IMR-90 (cell line): Measurements from ENCODE around the gene EPHB1. TPM values are rescaled to one million over a fixed set of nuclear protein-coding genes. Genes with fewer than 3 reads are reported as not detected.

Experiments
- ATAC-seq: fragments of 200-7000 bp; cut with Tn5 transposase; 2 replicates; pipeline ENCODE4 v1.9.1; 2020; ENCODE audit warnings: low read depth, mild to moderate bottlenecking, moderate library complexity
- BruUV-seq: library from RNA; stranded (reverse); fragments of 400-500 nt; replicated peaks from 2 replicates; lab custom pipeline; 2021; lab: Mats Ljungman, UMichigan
- CTCF ChIA-PET: fragments of 300-600 bp; formaldehyde crosslinking; extraction: SDS; loops from one replicate; lab custom pipeline; 2021; ENCODE audit warnings: antibody characterized with exemption; lab: Yijun Ruan, JAX
- POLR2A ChIA-PET: fragments of 300-600 bp; sonication (Branson Sonifier 250); formaldehyde crosslinking; loops from one replicate; lab custom pipeline; 2022; ENCODE audit warnings: antibody characterized with exemption; ENCODE audit not compliant: unreplicated experiment; lab: Charles Lee
- DNase-seq: peaks from one replicate; pipeline ENCODE4 v3.0.0; 2013
- H2AFZ ChIP-seq: replicated peaks from 2 replicates; pipeline ENCODE3; 2013; ENCODE audit warnings: low read length, mild to moderate bottlenecking; ENCODE audit not compliant: poor library complexity
- H2AK5ac ChIP-seq: 2 replicates; pipeline ENCODE4 v1.6.1; 2013; ENCODE audit warnings: low read depth, low read length, inconsistent platforms
- H2AK9ac ChIP-seq: replicated peaks from 2 replicates; pipeline ENCODE3; 2013; ENCODE audit warnings: mild to moderate bottlenecking, low read depth, low read length, moderate library complexity; ENCODE audit not compliant: poor library complexity
- H2BK120ac ChIP-seq: 2 replicates; pipeline ENCODE4 v1.6.1; 2013; ENCODE audit warnings: low read depth, low read length, inconsistent platforms
- H2BK15ac ChIP-seq: 3 replicates; pipeline ENCODE4 v1.6.1; 2013; ENCODE audit warnings: low read depth, low read length, inconsistent platforms
- H2BK20ac ChIP-seq: 2 replicates; pipeline ENCODE4 v1.6.1; 2013; ENCODE audit warnings: low read depth, mild to moderate bottlenecking, inconsistent platforms, low read length, moderate library complexity
- H2BK5ac ChIP-seq: 2 replicates; pipeline ENCODE4 v1.6.1; 2013; ENCODE audit warnings: mild to moderate bottlenecking, low read depth, low read length, inconsistent platforms; ENCODE audit not compliant: poor library complexity, severe bottlenecking
- H3K14ac ChIP-seq: replicated peaks from 2 replicates; pipeline ENCODE4 v1.6.1; 2013; ENCODE audit warnings: low read depth, low read length, inconsistent platforms
- H3K18ac ChIP-seq: 2 replicates; pipeline ENCODE4 v1.6.1; 2013; ENCODE audit warnings: low read depth, low read length, control low read depth
- H3K23ac ChIP-seq: 2 replicates; pipeline ENCODE4 v1.6.1; 2013; ENCODE audit warnings: low read depth, low read length, inconsistent platforms
- H3K27ac ChIP-seq: 2 replicates; pipeline ENCODE4 v1.5.1; 2013; ENCODE audit warnings: mild to moderate bottlenecking, control low read depth, low read length; ENCODE audit not compliant: insufficient read depth
- H3K27me3 ChIP-seq: 2 replicates; pipeline ENCODE4 v1.6.1; 2013; ENCODE audit warnings: low read length; ENCODE audit not compliant: control insufficient read depth, insufficient read depth
- H3K36me3 ChIP-seq: 2 replicates; pipeline ENCODE4 v1.6.1; 2013; ENCODE audit warnings: low read length, mixed read lengths; ENCODE audit not compliant: control insufficient read depth, insufficient read depth
- H3K4ac ChIP-seq: 2 replicates; pipeline ENCODE4 v1.6.1; 2013; ENCODE audit warnings: low read depth, low read length, inconsistent platforms
- H3K4me1 ChIP-seq: 2 replicates; pipeline ENCODE4 v1.6.1; 2013; ENCODE audit warnings: low read length, mixed read lengths; ENCODE audit not compliant: control insufficient read depth, insufficient read depth
- H3K4me2 ChIP-seq: 2 replicates; pipeline ENCODE4 v1.6.1; 2013; ENCODE audit warnings: low read depth, mild to moderate bottlenecking, control low read depth, low read length, moderate library complexity
- H3K4me3 ChIP-seq: 2 replicates; pipeline ENCODE4 v1.5.1; 2013; ENCODE audit warnings: low read depth, mild to moderate bottlenecking, control low read depth, low read length, moderate library complexity; ENCODE audit not compliant: insufficient read depth
- H3K56ac ChIP-seq: 2 replicates; pipeline ENCODE4 v1.6.1; 2013; ENCODE audit warnings: low read length, inconsistent platforms; ENCODE audit not compliant: insufficient read depth; ENCODE audit errors: extremely low read depth
- H3K79me1 ChIP-seq, 2 experiments: 2 replicates each; pipeline ENCODE4 v1.6.1; 2013; ENCODE audit warnings: low read length in 2 of 2, inconsistent platforms in 1 of 2, low read depth in 1 of 2
- H3K9ac ChIP-seq: 2 replicates; pipeline ENCODE4 v1.6.1; 2013; ENCODE audit warnings: low read depth, low read length, control low read depth
- H3K9me1 ChIP-seq: 2 replicates; pipeline ENCODE4 v1.6.1; 2013; ENCODE audit warnings: low read length, inconsistent platforms; ENCODE audit not compliant: insufficient read depth
- H3K9me3 ChIP-seq: 2 replicates; pipeline ENCODE4 v1.6.1; 2013; ENCODE audit warnings: low read length; ENCODE audit not compliant: control insufficient read depth, insufficient read depth
- H4K20me1 ChIP-seq: 2 replicates; pipeline ENCODE4 v1.6.1; 2013; ENCODE audit warnings: low read length, inconsistent platforms; ENCODE audit not compliant: insufficient read depth
- H4K5ac ChIP-seq: 2 replicates; pipeline ENCODE4 v1.6.1; 2013; ENCODE audit warnings: mild to moderate bottlenecking, low read depth, low read length, control low read depth
- H4K8ac ChIP-seq, 2 experiments: 2 replicates each; pipeline ENCODE4 v1.6.1; 2013; ENCODE audit warnings: low read depth in 2 of 2, low read length in 2 of 2, control low read depth in 1 of 2, inconsistent platforms in 1 of 2
- H4K91ac ChIP-seq: 2 replicates; pipeline ENCODE4 v1.6.1; 2013; ENCODE audit warnings: low read depth, low read length, inconsistent platforms; ENCODE audit not compliant: insufficient read depth
- BHLHE40 ChIP-seq: fragments of 150-350 bp; IDR thresholded peaks from 2 replicates; pipeline ENCODE4 v1.6.1; 2016; ENCODE audit warnings: mild to moderate bottlenecking, low read depth, low read length
- CEBPB ChIP-seq: IDR thresholded peaks from 2 replicates; pipeline ENCODE4 v1.6.1; 2012; ENCODE audit warnings: low read depth, low read length, improper control_type of control experiment
- CHD1 ChIP-seq: IDR thresholded peaks from 2 replicates; pipeline ENCODE4 v1.6.1; 2012; ENCODE audit warnings: low read depth, low read length, improper control_type of control experiment
- CTCF ChIP-seq: conservative IDR thresholded peaks from 2 replicates; pipeline ENCODE4 v1.5.1; 2012; ENCODE audit warnings: mild to moderate bottlenecking, low read depth, low read length, improper control_type of control experiment
- ELK1 ChIP-seq: fragments of 150-350 bp; IDR thresholded peaks from 2 replicates; pipeline ENCODE4 v1.6.1; 2016; ENCODE audit warnings: low read depth, mild to moderate bottlenecking, low read length, moderate library complexity, borderline replicate concordance
- FOS ChIP-seq: fragments of 150-350 bp; IDR thresholded peaks from 2 replicates; pipeline ENCODE4 v1.6.1; 2016; ENCODE audit warnings: low read depth, low read length
- MAFK ChIP-seq: IDR thresholded peaks from 2 replicates; pipeline ENCODE4 v1.6.1; 2012; ENCODE audit warnings: low read depth, low read length, improper control_type of control experiment
- MAZ ChIP-seq: IDR thresholded peaks from 2 replicates; pipeline ENCODE4 v1.6.1; 2012; ENCODE audit warnings: low read depth, mild to moderate bottlenecking, low read length, improper control_type of control experiment, moderate library complexity, borderline replicate concordance
- NFE2L2 ChIP-seq: fragments of 150-350 bp; IDR thresholded peaks from 2 replicates; pipeline ENCODE4 v1.6.1; 2016; ENCODE audit warnings: low read depth, mild to moderate bottlenecking, low read length
- POLR2A ChIP-seq: IDR thresholded peaks from 2 replicates; pipeline ENCODE4 v1.6.1; 2012; ENCODE audit warnings: mild to moderate bottlenecking, low read depth, low read length
- RCOR1 ChIP-seq: IDR thresholded peaks from 2 replicates; pipeline ENCODE4 v1.6.1; 2012; ENCODE audit warnings: mild to moderate bottlenecking, low read length, improper control_type of control experiment; ENCODE audit not compliant: insufficient replicate concordance
- RFX5 ChIP-seq: IDR thresholded peaks from 2 replicates; pipeline ENCODE4 v1.8.0; 2012; ENCODE audit warnings: low read depth, mild to moderate bottlenecking, low read length, moderate library complexity
- SMC3 ChIP-seq: fragments of 150-350 bp; IDR thresholded peaks from 2 replicates; pipeline ENCODE4 v1.6.1; 2016; ENCODE audit warnings: low read depth, mild to moderate bottlenecking, antibody characterized with exemption, low read length, moderate library complexity
- USF2 ChIP-seq: fragments of 150-350 bp; IDR thresholded peaks from 2 replicates; pipeline ENCODE4 v1.6.1; 2017; ENCODE audit warnings: mild to moderate bottlenecking, antibody characterized with exemption, low read length, low read depth
- WGBS, 2 experiments: methylation state at CpG; one replicate each; pipeline versions ENCODE4 v1.1.5 to v1.1.7; 2013; ENCODE audit warnings: missing lambda C conversion rate in 2 of 2; ENCODE audit not compliant: insufficient read length in 1 of 2; ENCODE audit errors: extremely low coverage in 2 of 2; 5-methylcytosine and 5-hydroxymethylcytosine counted together
- dilution Hi-C: fragments of 300-500 bp; cut with HindIII; formaldehyde crosslinking; loops from one replicate; pipeline ENCODE4 v1.14.3; 2018; ENCODE audit warnings: low sequenced_read_pairs; ENCODE audit not compliant: unreplicated experiment
- in situ Hi-C: fragments of 300-500 bp; cut with MboI; formaldehyde crosslinking; loops from 3 replicates; pipeline ENCODE4 v1.14.3; 2019; ENCODE audit warnings: low sequenced_read_pairs, inconsistent platforms, mixed read lengths
- intact Hi-C: fragments of 100-400 bp; cut with micrococcal nuclease; formaldehyde crosslinking; loops from 2 replicates; pipeline ENCODE4 v1.10.0; 2022
- polyA plus RNA-seq, 3 experiments: library from polyadenylated mRNA; depleted of rRNA; stranded (reverse); fragments of >200 nt; gene quantifications; 2 replicates each; pipeline ENCODE4 v1.2.3, GENCODE V29; 2012; ENCODE audit warnings: low replicate concordance in 1 of 3
- total RNA-seq: library from RNA; depleted of rRNA; stranded (reverse); fragments of >200 nt; gene quantifications from 2 replicates; pipeline ENCODE4 v1.2.3, GENCODE V29; 2012

EPHB1 gene
- total and polyA plus RNA-seq, 2 of the 4 experiments (the other 2 are of a cell fraction) = 0.17 to 0.36 TPM

GRCh38 chr3:135083756-135084155 lies 288.7 kb downstream of the EPHB1 start:
- Histone ChIP-seq H3K23ac (no peak overlapping the region), H2BK5ac (no peak overlapping the region), H4K91ac (no peak overlapping the region), H4K8ac (no peak overlapping the region), H3K4ac (no peak overlapping the region), H4K5ac (no peak overlapping the region), H3K27ac (no peak overlapping the region), H3K9me1 (no peaks in the 10 kb centered on the region), H2AFZ (no peak overlapping the region), H3K27me3 (no peaks in the 10 kb centered on the region), H3K4me2 (no peak overlapping the region), H2BK120ac (no peak overlapping the region), H3K56ac (no peak overlapping the region), H2BK20ac (no peak overlapping the region), H3K4me3 (no peak overlapping the region), H2BK15ac (no peak overlapping the region), H3K18ac (no peak overlapping the region), H3K9ac (no peak overlapping the region), H4K20me1 (no peaks in the 10 kb centered on the region), H2AK5ac (no peak overlapping the region), H3K14ac (no peak overlapping the region), H2AK9ac (no peak overlapping the region), H3K36me3 (no peaks in the 10 kb centered on the region), H3K79me1 (no peaks in the 10 kb centered on the region), H3K4me1 (no peaks in the 10 kb centered on the region), H3K9me3 (no peaks in the 10 kb centered on the region)
- DNase-seq = no peak
- in situ Hi-C loops = no loop called here
- no peak for TF ChIP-seq POLR2A
- no peak for TF ChIP-seq ELK1
- TF ChIP-seq USF2 = no peak
- no peak for TF ChIP-seq MAZ
- TF ChIP-seq CEBPB = no peak
- no peak for TF ChIP-seq BHLHE40
- TF ChIP-seq CTCF = no peak
- no peak for TF ChIP-seq NFE2L2
- no peak for TF ChIP-seq CHD1
- TF ChIP-seq RFX5 = no peak
- TF ChIP-seq SMC3 = no peak
- no peak for TF ChIP-seq RCOR1
- no peak for TF ChIP-seq FOS
- TF ChIP-seq MAFK = no peak
- ATAC-seq = no peak
- dilution Hi-C loops = no loop called here
- POLR2A ChIA-PET = no interaction called here
- intact Hi-C loops = no loop called here
- BruUV-seq = no TSS peak
- CTCF ChIA-PET = no interaction called here
- WGBS, 2 experiments = no CpG with 5 or more reads among the region's 1 CpG
